OCI-LY7 (cell line): ENCODE measurements around the gene EIF3L.

Experiments
- CTCF ChIP-seq: fragments of 200-600 bp; sonication (generic); conservative IDR thresholded peaks from 2 replicates; pipeline ENCODE4 v1.5.1; 2014; ENCODE audit warnings: mild to moderate bottlenecking, antibody characterized with exemption, low read length, moderate library complexity, mixed read lengths
- EZH2phosphoT487 ChIP-seq: fragments of 200-600 bp; sonication (generic); IDR thresholded peaks from 2 replicates; pipeline ENCODE4 v1.6.1; 2018; ENCODE audit warnings: low read depth, borderline replicate concordance, mild to moderate bottlenecking, mixed run types, antibody characterized with exemption, low read length, moderate library complexity, mixed read lengths

- TF ChIP-seq CTCF (no peak), EZH2phosphoT487 (no peak)
Observed at GRCh38 chr22:37824674-37825641, 24.3 kb upstream of the EIF3L start.
